T47D (cell line): ENCODE data around the gene FAM135A.
A peak's percentile ranks its signal among the peaks of the same experiment; 100 is the strongest.

Experiments used
- DNase-seq, 2 experiments: peaks; one replicate each; pipeline versions ENCODE4 v3.0.0 to v3.0.0-alpha.2; 2011 to 2012; ENCODE audit warnings: low read depth in 1 of 2, low spot score in 1 of 2
- JUND ChIP-seq: IDR thresholded peaks from 2 replicates; pipeline ENCODE4 v1.6.1; 2012; ENCODE audit warnings: low read depth
- in situ Hi-C: cut with HindIII; loops from 2 replicates; pipeline ENCODE4 v1.10.0; 2016; ENCODE audit warnings: low sequenced_read_pairs, low pct_unique_long_range_greater_than_20kb

The FAM135A gene

DNA sequence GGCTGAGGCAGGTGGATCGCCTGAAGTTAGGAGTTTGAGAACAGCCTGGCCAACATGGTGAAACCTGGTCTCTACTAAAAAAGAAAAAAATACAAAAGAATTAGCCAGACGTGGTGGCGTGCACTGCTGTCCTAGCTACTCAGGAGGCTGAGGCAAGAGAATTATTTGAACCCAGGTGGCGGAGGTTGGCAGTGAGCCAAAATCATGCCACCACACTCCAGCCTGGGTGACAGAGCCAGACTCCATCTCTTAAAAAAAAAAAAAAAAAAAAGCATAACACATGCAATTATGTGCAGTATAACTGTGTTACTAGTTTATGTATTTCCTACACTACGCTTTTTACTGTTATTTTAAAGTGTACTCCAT, 31.9 kb upstream of the FAM135A start:
- no peak for DNase-seq
- no peak for TF ChIP-seq JUND
- in situ Hi-C loops: no loop called here

DNA sequence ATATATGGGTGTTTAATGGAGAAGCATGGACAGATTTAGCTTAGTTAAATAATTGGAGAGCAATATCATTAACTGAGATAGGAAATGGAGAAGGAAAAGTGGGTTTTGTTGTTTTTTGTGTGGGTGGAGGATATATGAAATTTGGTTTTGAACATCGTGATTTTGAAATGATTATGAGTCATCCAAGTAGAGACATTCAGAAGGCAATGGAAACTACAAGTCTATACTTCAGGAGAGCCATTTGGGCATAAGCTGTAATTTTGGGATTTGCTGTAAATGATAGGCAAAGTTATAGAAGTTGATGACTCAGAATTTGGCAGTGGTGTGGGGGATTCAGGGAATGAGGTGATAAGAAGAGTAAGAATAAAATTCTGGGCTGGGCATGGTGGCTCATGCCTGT, 27.4 kb upstream of the FAM135A start:
- in situ Hi-C loops: no loop called here
- DNase-seq: no peak
- TF ChIP-seq JUND: no peak

DNA sequence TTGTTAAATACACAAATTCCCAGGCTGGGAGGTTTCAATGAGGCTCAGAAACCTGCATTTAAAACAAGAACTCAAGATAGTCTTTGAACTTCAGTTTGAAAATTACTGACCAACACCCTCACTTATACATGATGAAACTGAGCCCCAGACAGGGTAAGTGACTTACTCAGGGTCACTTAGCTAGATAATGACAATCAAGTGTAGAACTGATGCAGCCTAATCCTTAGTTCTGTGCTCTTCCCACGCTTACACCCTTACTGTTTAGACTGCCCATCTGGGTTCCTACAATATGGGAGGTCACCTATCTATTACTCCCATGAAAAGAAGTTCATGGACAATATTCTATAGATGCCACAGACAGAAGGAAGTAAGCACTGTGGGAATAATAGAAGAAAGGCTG, 24.5 kb upstream of the FAM135A start:
- no peak for DNase-seq
- no peak for TF ChIP-seq JUND
- in situ Hi-C loops: no loop called here

DNA sequence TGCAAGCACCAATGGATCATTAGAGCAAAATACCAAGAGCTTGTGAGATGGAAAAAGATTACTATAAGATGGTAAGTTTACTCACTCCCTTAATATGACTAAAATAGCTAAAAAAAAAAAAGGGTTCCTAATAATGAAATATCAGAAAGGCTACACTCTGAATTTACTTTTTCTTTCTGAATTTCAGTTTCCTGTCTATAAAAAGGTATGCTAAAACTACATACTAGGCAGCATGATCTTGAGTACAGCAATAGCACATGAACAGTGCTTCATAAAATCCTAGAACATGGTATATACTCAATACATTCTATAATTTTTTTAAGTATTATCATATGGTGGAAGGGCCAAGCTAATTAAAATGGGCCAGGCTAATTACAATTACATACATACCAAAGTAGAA, 24.0 kb upstream of the FAM135A start:
- in situ Hi-C loops: no loop called here
- no peak for DNase-seq
- no peak for TF ChIP-seq JUND

DNA sequence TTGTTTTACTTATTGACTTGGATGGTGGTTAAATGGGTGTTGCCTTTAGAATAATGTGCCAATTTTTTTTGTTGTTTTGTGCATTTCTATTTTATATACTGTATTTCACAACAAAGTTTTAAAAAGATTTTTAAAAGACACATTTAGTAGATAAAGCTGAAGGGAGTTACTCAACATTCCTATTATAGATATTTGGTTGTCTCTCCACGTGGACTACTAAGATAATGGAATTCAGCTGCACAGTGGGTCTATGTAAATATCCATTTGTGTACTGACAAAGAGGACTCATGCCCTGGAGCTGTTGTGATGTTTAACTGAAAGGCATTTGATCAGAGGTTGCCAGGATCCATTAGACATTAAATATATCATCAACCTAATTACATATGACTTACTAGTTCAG, 23.2 kb upstream of the FAM135A start:
- in situ Hi-C loops: no loop called here
- no peak for TF ChIP-seq JUND

DNA sequence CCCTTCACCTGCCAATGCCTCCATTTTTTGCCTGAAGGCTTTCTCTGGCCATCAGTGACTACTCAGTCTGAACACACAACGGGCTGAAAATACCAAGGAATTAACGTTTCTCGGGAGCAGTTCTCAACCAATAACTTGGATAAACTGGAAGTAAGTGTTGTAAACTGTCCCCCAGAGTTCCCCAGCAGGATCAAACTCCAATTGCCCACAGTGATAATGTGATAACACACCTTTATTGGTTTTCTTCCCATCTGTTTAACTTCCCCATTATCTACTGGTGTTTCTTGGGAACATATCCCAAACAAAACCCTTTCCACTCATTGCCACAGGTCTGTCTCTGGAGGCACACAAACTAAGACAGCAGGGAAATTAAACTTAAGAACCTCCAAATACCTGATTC, 21.8 kb upstream of the FAM135A start:
- TF ChIP-seq JUND: no peak
- in situ Hi-C loops: no loop called here

More for the DNA sequence above, 23.2 kb upstream of the FAM135A start:
- no peak for DNase-seq

DNA sequence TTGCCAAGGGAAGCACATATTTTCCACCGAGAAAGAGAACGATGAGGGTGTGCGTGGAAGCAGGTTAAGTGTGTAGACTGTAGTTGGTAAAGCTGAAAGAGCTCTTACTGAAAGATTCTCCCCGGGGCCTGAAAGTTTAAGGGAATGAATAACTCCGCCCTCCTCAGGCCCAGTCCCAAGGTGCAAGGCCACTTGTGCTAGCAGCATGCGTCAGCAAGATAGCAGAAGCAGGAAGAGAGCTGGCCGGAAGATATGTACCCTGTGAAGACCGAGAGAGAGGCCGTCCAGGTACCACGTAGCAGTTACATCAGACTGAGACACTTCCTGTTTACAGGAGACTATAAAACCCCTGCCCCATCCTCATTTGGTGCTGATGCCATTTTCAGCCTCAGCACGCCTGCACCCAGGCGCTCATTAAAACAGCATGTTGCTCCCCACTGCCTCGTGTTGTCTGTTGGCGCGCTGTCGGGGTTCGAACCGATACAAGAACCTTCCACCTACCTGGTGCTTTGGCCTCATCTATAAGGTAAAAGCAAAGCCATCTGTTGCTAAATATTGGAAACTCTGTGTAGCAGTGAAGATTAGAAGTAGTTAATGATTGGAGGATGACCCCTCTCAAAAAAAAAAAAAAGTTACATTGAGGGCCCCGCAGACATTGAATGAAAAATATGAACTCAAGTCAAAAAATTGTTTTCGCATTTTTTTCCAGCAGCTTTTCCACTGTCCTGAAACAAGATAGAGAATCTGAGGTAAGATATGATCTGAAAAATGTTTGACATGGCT, 18.6 kb upstream of the FAM135A start:
- DNase-seq: no peak
- in situ Hi-C loops: no loop called here
- no peak for TF ChIP-seq JUND

More for the DNA sequence above, 21.8 kb upstream of the FAM135A start:
- no peak for DNase-seq

DNA sequence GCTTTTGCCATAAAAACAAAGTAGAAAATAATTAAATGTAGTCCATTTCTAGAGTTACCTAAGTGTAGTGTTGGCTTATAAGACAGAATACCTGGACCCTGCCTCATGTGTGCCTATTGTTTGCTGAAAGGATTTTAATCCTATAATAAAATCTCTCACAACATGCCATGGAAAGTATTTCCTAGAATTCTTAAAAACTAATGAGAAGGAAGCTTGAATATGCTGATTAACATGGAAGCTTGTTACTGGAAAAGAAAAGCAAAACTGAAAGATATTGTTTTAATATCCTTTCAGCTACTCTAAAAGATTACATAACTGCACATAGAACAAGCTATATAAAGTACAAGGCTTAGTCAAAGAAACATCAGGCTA, 18.0 kb upstream of the FAM135A start:
- no peak for TF ChIP-seq JUND
- DNase-seq: no peak
- in situ Hi-C loops: no loop called here

DNA sequence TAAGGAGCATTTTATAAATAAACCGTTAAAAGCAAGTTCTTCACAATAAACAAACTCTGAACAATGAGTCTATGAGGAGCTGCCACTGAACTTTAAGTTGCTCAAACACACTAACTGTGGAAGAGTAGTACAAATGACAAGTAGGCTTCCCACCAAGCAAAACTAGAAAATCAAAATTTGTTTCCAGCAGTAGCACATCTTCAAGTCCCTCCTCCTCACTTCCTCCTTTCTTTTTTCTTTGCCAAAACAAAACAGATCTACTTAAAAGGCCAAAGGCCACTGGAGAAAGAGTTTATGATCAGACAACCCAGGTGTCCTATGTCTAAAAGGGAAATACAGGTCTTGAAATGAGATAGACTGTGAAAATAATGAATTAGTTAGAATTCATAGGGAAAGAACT, 17.1 kb upstream of the FAM135A start:
- in situ Hi-C loops: no loop called here
- DNase-seq: no peak
- TF ChIP-seq JUND: no peak

DNA sequence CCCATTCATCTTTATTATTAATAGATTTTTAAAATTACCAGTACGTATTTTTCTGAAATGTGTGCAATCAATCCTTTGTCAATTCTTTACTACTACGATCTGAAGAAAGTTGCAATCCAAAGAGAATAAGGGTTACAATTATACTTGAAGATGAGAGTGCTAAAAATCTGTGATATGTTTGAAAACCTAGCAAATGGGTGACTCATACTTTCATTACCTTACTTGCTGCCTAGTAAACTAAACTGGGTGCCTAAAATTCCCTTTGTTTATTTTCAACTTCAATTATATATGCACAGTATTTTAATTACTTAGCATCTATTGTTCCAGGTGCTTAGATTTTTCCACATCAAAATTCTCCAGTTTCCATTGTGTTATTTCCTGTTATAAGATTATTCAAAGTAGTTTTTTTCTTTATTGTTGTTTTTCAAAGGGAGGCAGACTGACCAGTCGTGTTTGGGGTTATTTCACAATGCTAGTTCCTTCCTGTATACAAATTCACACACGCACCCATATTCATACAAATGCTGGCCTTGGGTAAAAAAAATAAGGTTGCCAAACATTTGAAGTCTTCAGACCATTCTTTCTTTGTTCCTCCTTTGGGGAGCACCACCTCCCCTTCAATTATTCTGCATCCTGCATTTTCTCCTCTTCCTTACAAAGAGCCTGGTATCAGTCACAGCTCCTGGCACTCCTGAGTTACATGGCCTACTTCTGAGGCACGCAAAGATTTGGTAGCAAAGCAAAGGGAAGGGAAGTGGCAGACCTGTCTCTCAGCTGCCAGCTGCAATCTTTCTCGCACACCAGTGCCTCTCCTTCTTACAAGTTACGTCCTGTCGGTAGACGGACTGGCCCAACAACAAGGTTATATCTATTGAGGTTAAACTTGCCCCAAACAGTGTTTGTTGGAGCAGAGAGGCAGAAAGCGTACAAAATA, 16.2 kb upstream of the FAM135A start:
- in situ Hi-C loops: no loop called here
- no peak for TF ChIP-seq JUND
- no peak for DNase-seq

DNA sequence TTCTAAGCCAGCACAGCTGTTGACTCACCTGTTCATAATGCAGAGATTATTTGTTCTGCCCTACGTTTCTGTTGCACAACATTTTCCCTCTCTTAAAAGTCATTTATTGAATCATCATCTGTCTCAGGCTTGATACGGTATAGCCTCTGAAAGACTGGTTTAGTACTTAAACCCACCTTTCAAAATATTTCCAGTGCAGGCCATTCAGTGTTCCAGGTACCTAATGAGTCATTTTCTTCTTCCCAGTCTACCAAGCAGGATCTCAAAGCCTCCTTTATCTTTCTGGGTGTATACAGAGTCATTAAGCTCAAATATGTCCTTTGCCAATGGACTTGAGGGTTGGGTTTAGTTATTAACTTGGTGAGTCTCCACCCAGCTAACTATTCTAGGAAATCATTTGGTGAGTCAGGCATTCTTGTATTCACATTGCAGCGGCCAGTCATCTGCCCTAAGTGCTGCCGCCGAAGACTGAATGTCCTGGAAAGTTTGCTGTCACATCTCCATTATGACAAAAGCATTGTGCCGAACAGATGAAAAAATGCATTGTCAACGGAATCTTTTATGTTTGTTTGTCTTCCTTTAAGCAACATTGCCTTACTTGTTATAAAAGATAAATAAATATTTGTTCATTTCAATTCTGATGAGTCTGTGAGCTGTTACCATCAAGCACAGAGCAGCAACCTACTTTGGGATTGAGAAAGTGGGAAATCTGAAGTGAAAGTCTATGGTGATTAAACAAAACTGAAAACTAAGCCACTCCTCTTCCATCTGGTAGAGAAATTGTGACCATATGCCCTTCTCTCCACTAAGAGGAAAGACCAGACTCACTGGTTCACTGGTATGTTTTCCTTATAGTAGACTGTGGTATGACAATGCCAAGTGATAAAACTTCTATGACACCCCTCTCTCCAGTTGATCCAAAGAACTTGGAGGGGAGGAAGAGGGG, 14.3 kb upstream of the FAM135A start:
- no peak for TF ChIP-seq JUND
- in situ Hi-C loops: no loop called here
- DNase-seq: peak in 1 of 2 experiments; percentile 38

DNA sequence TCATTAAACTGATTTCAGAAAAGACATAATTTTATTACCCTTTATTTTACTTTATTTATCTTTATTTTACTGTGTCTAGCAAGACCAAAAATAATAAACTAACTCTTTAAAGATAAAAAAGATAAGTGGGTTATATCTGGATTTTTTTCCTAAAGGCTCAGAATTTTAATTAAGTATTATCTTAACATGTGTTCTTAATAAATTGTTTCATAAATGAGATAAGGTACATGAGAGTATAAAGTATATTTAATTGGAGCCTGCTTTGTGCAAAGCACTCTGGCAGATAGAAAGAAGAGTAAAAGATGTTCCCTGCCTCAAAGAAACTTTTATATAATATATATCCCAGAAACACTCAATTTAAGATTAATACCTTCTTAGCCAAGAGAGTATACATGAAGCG, 8.7 kb upstream of the FAM135A start:
- no peak for DNase-seq
- TF ChIP-seq JUND: no peak
- in situ Hi-C loops: no loop called here
